Measurements from ENCODE around the gene ANKRD52.

ANKRD52 gene

GRCh38 chr12:56219840-56220239 is 38.3 kb downstream of the ANKRD52 start:
- TF ChIP-seq, protein P1, sequence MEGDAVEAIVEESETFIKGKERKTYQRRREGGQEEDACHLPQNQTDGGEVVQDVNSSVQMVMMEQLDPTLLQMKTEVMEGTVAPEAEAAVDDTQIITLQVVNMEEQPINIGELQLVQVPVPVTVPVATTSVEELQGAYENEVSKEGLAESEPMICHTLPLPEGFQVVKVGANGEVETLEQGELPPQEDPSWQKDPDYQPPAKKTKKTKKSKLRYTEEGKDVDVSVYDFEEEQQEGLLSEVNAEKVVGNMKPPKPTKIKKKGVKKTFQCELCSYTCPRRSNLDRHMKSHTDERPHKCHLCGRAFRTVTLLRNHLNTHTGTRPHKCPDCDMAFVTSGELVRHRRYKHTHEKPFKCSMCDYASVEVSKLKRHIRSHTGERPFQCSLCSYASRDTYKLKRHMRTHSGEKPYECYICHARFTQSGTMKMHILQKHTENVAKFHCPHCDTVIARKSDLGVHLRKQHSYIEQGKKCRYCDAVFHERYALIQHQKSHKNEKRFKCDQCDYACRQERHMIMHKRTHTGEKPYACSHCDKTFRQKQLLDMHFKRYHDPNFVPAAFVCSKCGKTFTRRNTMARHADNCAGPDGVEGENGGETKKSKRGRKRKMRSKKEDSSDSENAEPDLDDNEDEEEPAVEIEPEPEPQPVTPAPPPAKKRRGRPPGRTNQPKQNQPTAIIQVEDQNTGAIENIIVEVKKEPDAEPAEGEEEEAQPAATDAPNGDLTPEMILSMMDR (conservative IDR thresholded peaks at IDR 0.05; ENCODE audit: low read length): no peak
- no peak for TF ChIP-seq EZH2phosphoT487 (IDR thresholded peaks at IDR 0.05; ENCODE audit: borderline replicate concordance)
- Histone ChIP-seq H3K27me3 (ENCODE audit: insufficient read depth, low read length, poor library complexity, severe bottlenecking) (no peaks in the 10 kb centered on the region), H2AFZ (ENCODE audit: low read length) (no peak overlapping the region), H3K36me3 (ENCODE audit: insufficient read depth, low read length) (no peaks in the 10 kb centered on the region; the same call in 1 of the 2 replicates), H4K20me1 (ENCODE audit: insufficient read depth, low read length, poor library complexity, severe bottlenecking) (peaks cover 6% of the 10 kb centered on the region), H3K9me2 (replicated peaks; ENCODE audit: low read depth, low read length) (no peaks in the 10 kb centered on the region), H3K4me1 (ENCODE audit: insufficient read depth, low read length, poor library complexity, severe bottlenecking) (peaks cover 22% of the 10 kb centered on the region), H3K79me2 (ENCODE audit: insufficient read depth, low read length) (peaks cover 25% of the 10 kb centered on the region), H3K9ac (ENCODE audit: low read depth, low read length, poor library complexity, severe bottlenecking) (no peak overlapping the region), H3F3A (ENCODE audit: low read depth) (no peaks in the 10 kb centered on the region), H3K9me3 (ENCODE audit: insufficient read depth, low read depth, low read length) (no peaks in the 10 kb centered on the region), H3K4me3 (ENCODE audit: low read length, poor library complexity, severe bottlenecking) (no peak overlapping the region), H3K4me2 (ENCODE audit: low read depth, low read length, poor library complexity, severe bottlenecking) (no peak overlapping the region)

DNA sequence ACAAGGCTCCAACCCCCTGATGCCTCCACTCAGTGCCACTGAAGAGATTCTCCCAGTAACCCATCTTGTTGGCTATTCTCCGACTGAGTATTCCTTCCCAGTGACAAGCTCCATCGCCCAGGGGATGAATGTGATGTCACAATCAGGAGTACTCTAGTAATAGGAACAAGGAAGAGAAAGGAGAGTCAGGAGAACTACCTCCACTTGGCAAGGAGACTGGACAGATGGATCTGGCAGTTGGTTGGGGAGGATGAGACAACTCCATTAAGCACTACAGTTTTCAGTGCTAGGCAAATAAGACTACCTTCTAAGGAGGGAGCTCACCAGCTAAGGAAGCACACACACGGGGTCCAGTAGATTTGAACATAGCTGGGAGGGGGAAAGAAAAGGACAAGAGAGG is 41.7 kb downstream of the ANKRD52 start:
- Histone ChIP-seq H3K79me2 (ENCODE audit: insufficient read depth, low read length) (peaks cover 17% of the 10 kb centered on the region), H3K9ac (ENCODE audit: low read depth, low read length, poor library complexity, severe bottlenecking) (no peak overlapping the region), H3K4me1 (ENCODE audit: insufficient read depth, low read length, poor library complexity, severe bottlenecking) (peaks cover 8% of the 10 kb centered on the region), H4K20me1 (ENCODE audit: insufficient read depth, low read length, poor library complexity, severe bottlenecking) (peaks cover 6% of the 10 kb centered on the region), H3K9me3 (ENCODE audit: insufficient read depth, low read depth, low read length) (no peaks in the 10 kb centered on the region), H3K36me3 (ENCODE audit: insufficient read depth, low read length) (peaks cover 22% of the 10 kb centered on the region; the same call in 1 of the 2 replicates), H3F3A (ENCODE audit: low read depth) (no peaks in the 10 kb centered on the region), H3K27me3 (ENCODE audit: insufficient read depth, low read length, poor library complexity, severe bottlenecking) (no peaks in the 10 kb centered on the region), H3K4me2 (ENCODE audit: low read depth, low read length, poor library complexity, severe bottlenecking) (no peak overlapping the region), H3K4me3 (ENCODE audit: low read length, poor library complexity, severe bottlenecking) (no peak overlapping the region), H3K9me2 (replicated peaks; ENCODE audit: low read depth, low read length) (no peaks in the 10 kb centered on the region), H2AFZ (ENCODE audit: low read length) (no peak overlapping the region)
- no peak for TF ChIP-seq EZH2phosphoT487 (IDR thresholded peaks at IDR 0.05; ENCODE audit: borderline replicate concordance)
- TF ChIP-seq, protein P1 (conservative IDR thresholded peaks at IDR 0.05; ENCODE audit: low read length): no peak

- Histone ChIP-seq H3K4me1 (ENCODE audit: insufficient read depth, low read length, poor library complexity, severe bottlenecking) (no peaks in the 10 kb centered on the region), H3K79me2 (ENCODE audit: insufficient read depth, low read length) (no peaks in the 10 kb centered on the region), H3K27me3 (ENCODE audit: insufficient read depth, low read length, poor library complexity, severe bottlenecking) (no peaks in the 10 kb centered on the region), H2AFZ (ENCODE audit: low read length) (no peak overlapping the region), H3K9me3 (ENCODE audit: insufficient read depth, low read depth, low read length) (no peaks in the 10 kb centered on the region), H3K4me3 (ENCODE audit: low read length, poor library complexity, severe bottlenecking) (no peak overlapping the region), H3K36me3 (ENCODE audit: insufficient read depth, low read length) (peaks cover 33% of the 10 kb centered on the region; the same call in 1 of the 2 replicates), H3K4me2 (ENCODE audit: low read depth, low read length, poor library complexity, severe bottlenecking) (no peak overlapping the region), H3K9me2 (replicated peaks; ENCODE audit: low read depth, low read length) (no peaks in the 10 kb centered on the region), H4K20me1 (ENCODE audit: insufficient read depth, low read length, poor library complexity, severe bottlenecking) (no peaks in the 10 kb centered on the region), H3F3A (ENCODE audit: low read depth) (no peaks in the 10 kb centered on the region), H3K9ac (ENCODE audit: low read depth, low read length, poor library complexity, severe bottlenecking) (no peak overlapping the region)
- no peak for TF ChIP-seq EZH2phosphoT487 (IDR thresholded peaks at IDR 0.05; ENCODE audit: borderline replicate concordance)
- TF ChIP-seq, protein P1 (conservative IDR thresholded peaks at IDR 0.05; ENCODE audit: low read length): no peak
Measured at GRCh38 chr12:56213878-56214277, 44.3 kb downstream of the ANKRD52 start.
